ENCODE data around the gene PHOX2B. TPM values are rescaled to one million over a fixed set of nuclear protein-coding genes. Genes with fewer than 3 reads are reported as not detected.
"Not testable (repeated sequence)": the region's sequence is repeated elsewhere in the genome, so short reads cannot be mapped to it uniquely, and the experiment has no call there.

The PHOX2B gene
- total RNA-seq, 1 experiment from 2014 or later = not detected

DNA sequence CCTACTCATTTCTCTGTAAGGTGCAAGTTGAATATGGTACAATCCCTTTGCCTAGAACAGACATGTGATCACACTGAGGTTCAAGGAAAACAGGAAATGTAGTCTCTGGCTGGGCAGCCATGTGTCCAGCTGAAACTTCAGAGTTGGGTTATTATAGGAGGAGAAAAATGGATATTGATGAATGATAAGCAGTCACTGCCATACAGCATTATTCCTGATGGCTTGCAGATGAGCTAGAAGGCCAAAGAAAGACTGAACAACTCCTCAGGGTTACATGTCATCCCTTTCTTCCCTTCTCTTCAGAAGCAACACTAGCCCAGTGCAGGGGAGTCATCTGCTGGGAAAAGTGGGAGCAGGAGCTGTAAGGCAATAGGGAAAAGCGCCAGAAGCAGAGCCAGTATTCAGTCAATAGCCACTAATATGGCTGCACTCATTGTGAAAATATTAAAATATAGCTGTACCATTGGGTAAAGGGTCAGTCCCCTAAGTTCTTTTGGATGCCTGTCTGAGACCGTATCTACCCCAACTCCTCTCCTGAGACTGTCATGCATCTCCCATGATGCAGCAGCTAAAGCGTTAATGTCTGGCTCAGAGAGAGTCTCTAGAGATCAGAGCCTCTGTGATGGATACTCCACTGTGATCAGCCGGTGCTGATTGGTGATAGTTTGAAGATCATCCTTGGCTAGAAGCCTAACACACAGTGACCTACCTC, 20.5 kb downstream of the PHOX2B start:
- no peaks in the 10 kb centered on the region for H3K36me3 ChIP-seq
- no peaks in the 10 kb centered on the region for H3K27me3 ChIP-seq
- H3K9me3 ChIP-seq = no peaks in the 10 kb centered on the region; the same call in 1 of the 2 replicates
- H3K4me3 ChIP-seq = no peak overlapping the region
- DNase-seq = no peak

DNA sequence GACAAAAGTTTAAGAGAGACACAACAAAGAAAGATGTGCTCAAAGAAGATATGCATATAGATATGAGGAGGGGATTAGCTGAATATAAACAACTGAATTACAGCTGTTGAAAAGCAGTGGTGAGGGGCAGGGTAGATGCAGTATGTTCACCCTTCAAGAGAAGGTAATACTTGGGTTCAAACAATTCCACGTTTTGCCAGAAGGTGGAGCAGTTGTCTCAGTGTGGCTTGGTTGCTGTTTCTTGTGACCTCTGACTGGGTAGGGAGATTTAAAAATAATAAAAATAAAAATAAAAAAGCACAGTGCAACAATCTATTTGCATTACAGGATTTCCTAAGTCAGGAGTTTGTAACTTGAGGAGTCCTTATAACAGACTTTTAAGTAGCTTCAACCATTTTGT, 23.3 kb downstream of the PHOX2B start:
- H3K27me3 ChIP-seq = no peaks in the 10 kb centered on the region
- no peaks in the 10 kb centered on the region; the same call in 1 of the 2 replicates for H3K9me3 ChIP-seq
- no peaks in the 10 kb centered on the region for H3K36me3 ChIP-seq
- H3K4me3 ChIP-seq = no peak overlapping the region
- DNase-seq = no peak

DNA sequence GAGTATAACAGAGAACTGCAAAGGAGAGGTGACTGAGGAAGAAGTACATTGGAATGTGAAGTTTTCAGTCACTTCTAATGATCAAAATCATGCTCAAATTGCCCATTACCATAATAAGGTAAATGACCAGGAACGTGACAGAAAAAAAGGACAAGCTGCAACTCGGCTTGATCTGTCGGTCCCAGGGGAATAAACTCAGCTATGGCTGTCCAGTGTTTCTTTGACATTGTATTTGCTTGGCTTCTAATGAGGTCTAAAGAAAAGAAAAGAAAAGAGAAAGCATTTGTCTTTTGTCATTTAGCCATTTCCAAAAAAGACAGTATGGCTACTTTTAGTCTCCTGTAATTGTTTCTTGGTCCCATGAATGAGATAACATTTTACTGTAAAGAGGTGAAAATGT, 25.2 kb downstream of the PHOX2B start:
- no peak for DNase-seq
- H3K4me3 ChIP-seq = no peak overlapping the region
- no peaks in the 10 kb centered on the region for H3K36me3 ChIP-seq
- H3K9me3 ChIP-seq = no peaks in the 10 kb centered on the region; the same call in 1 of the 2 replicates
- no peaks in the 10 kb centered on the region for H3K27me3 ChIP-seq

DNA sequence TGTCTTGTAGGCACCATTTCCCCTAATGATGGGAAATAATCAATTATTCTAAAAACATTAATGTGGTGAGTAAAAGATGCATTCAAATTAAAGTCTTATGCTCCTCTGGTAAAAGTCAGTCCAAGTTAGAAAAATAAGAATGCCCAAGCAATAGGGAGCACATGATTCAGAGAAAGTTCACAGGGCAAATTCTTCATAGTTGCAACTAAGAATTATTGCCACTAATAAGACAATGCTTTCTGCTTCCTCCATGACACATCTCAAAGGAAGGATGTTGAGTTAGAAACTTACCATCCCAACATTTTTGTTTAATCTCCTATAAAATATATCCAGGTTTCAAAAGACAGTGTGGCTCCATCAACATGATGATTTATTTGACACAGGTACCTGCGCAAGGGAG, 26.3 kb downstream of the PHOX2B start:
- no peak for DNase-seq
- Histone ChIP-seq H3K9me3 (no peaks in the 10 kb centered on the region; the same call in 1 of the 2 replicates), H3K27me3 (no peaks in the 10 kb centered on the region), H3K4me3 (no peak overlapping the region), H3K36me3 (no peaks in the 10 kb centered on the region)

DNA sequence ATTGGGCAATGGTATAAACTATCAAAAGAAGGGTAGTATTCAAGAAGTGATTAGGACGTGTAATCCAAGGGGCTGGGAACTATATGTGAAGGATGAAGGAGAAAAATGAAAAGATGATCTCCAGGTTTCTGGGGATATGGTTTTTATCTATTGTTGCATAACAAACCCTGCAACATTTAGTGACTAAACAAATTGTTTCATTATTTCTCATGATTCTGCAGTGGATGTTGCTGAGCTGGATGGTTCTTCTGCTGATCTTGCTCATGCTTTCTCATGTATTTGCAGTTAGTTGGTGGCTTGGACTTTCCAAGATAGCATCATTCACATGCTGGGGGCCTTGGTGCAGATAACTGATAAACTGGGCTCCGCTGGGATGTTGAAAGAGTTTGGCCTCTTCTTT, 29.1 kb downstream of the PHOX2B start:
- Histone ChIP-seq H3K9me3 (no peaks in the 10 kb centered on the region), H3K4me3 (no peak overlapping the region)
- no peak for DNase-seq

DNA sequence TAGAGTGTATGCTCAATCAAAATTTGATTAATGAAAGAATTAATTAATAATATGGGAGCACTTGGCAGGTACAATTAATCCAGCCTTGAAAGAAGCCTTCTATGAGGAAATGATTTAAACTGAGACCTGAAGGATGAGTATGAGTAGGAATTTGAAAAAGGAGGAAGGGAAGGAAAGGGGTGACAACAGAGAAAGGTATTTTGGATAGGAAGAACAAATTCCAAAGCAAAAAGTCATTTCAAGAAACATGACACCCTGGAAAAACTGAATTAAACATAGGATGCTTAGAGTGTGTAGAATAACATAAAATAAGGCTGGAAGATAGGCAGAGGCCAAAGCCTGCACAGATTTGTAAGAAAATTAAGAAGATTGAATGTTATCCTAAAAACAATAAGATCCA, 29.6 kb downstream of the PHOX2B start:
- DNase-seq = no peak
- Histone ChIP-seq H3K27me3 (no peaks in the 10 kb centered on the region), H3K9me3 (no peaks in the 10 kb centered on the region), H3K4me3 (no peak overlapping the region), H3K36me3 (no peaks in the 10 kb centered on the region)

More for the DNA sequence above, 29.1 kb downstream of the PHOX2B start:
- H3K27me3 ChIP-seq = no peaks in the 10 kb centered on the region
- no peaks in the 10 kb centered on the region for H3K36me3 ChIP-seq

DNA sequence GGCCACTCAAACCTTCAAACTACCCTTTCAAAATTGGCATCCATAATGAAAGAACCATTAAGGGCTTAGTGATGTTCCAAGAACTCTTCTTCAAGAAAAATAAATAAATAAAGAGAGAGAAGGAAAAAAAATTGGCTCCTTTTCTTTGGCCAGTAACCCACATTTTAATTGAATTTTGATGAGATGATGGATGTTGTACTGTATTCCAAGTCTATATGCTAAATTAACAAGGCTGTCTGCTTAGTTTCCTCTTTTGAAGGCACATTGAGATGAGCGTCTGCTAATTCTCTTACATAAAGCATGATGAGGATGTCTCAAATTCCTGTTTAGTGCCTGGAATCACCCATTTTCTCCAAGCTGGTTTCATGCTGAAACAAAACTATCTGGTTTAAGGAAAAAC, 33.4 kb downstream of the PHOX2B start:
- Histone ChIP-seq H3K9me3 (no peaks in the 10 kb centered on the region), H3K4me3 (no peak overlapping the region), H3K27me3 (no peaks in the 10 kb centered on the region), H3K36me3 (no peaks in the 10 kb centered on the region)
- DNase-seq = no peak

DNA sequence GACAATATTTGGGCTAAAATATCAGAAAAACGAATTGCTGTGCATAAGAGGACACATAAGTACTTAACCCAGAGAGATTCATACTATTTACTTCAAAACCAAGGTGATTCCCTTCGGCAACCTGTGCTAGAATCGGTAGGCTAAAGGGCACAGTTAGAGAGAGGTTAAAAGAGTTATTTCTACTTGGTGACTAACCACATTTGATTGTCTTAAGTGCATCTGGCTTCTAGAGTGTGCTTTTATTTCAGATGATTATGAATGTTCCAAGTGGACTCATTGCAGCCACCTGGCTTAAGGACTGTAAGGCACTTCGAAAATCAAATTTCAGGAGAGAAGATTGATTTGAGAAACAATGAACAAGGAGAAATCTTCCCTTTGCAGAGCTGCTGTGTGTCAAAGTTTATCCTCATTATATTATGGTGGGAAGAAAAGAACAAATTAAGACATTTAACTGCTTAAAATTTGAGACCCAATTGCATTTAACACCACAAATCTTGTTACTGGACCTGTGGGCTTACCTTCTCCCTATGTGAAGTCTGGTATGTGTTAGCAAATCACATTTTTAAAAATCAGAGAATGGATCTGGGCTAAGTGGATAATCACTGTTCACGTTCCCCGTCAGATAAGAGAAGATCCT, 34.0 kb downstream of the PHOX2B start:
- Histone ChIP-seq H3K9me3 (no peaks in the 10 kb centered on the region), H3K36me3 (no peaks in the 10 kb centered on the region), H3K4me3 (no peak overlapping the region), H3K27me3 (no peaks in the 10 kb centered on the region)
- no peak for DNase-seq

DNA sequence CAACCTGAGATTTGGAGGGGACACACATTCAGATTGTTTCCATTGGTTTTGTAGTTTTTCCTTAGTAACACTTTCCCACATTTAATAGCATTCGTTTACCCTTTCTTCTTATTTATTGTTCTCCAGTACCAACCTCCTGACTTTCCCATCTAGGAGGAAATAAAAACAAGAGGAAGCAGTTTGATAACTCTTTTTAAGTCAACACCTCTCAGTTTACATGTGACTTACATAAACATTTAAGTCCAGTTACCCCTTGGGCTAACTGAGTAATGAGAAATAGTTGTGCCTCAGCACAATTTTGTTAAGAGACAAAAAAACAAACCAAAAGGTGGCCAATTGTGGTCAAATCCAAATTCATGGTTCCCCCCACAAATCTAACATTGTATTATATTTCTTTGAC, 34.8 kb downstream of the PHOX2B start:
- DNase-seq = no peak
- Histone ChIP-seq H3K4me3 (no peak overlapping the region), H3K36me3 (no peaks in the 10 kb centered on the region), H3K27me3 (no peaks in the 10 kb centered on the region), H3K9me3 (no peaks in the 10 kb centered on the region)

DNA sequence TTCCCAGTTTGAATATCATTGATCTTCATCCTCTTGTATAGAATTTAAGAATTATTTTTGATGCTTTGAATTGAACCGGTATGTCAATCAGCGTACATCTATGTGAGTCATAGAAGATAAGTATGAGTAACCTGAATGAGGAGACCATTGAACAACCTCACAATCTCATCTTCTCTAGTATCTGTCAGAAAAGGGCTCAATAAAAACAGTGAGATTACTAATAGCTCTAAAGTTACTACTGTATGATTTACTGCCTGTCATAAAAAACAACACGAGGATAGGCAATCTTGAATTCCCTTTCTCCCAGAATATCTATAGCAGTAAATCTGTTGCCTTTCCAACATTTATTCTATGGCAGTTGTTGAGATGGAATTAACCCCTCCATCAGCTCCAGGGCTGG, 36.1 kb downstream of the PHOX2B start:
- no peak for DNase-seq
- H3K9me3 ChIP-seq = no peaks in the 10 kb centered on the region
- H3K36me3 ChIP-seq = no peaks in the 10 kb centered on the region
- H3K4me3 ChIP-seq = no peak overlapping the region
- no peaks in the 10 kb centered on the region for H3K27me3 ChIP-seq

DNA sequence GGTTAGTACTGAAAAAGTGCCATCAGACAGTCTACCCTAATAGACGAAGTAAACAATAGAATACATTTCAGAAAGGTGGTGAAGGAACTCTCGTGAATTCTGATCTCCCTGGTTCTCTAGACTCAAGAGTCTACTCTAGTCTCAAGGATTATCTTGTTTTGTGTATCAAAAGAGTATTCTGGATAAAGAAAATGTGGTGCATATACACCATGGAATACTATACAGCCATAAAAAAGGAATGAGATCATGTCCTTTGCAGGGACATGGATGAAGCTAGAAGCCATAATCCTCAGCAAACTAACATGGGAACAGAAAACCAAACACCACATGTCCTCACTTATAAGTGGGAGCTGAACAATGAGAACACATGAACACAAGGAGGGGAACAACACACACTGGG, 36.9 kb downstream of the PHOX2B start:
- not testable (repeated sequence) for DNase-seq, H3K9me3 ChIP-seq, H3K27me3 ChIP-seq, H3K36me3 ChIP-seq, H3K4me3 ChIP-seq

DNA sequence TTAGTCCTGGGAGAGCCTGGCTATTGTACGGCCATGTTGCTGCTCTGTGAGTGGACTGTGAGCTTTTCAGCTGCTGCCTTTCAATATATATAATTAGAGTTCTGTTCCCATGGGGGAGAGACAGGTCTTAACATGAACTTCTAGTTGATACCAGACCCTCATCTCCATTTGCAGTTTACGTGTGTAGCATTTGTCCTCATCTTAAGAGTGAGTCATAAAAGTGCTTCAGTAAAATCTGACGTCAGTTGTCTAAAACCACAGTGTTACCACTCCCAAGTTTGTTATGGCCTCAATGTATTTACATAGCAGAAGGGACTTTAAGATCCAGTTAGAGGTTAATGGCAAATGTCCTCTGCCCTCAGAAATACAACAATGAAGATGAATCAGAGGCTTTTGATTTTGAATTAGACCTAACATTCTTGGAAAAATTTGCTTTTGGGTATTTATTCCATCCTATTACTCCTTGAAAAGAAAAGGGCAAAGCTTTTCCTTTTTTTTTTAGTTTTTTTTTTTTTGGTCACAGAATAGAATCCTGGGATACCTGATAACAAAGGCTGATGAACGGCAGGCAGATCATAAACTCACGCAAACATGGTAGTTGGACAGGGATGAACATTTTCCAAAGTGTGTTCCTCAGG, 38.6 kb downstream of the PHOX2B start:
- H3K36me3 ChIP-seq = no peaks in the 10 kb centered on the region
- DNase-seq = no peak
- no peak overlapping the region for H3K4me3 ChIP-seq
- H3K9me3 ChIP-seq = no peaks in the 10 kb centered on the region
- no peaks in the 10 kb centered on the region for H3K27me3 ChIP-seq

DNA sequence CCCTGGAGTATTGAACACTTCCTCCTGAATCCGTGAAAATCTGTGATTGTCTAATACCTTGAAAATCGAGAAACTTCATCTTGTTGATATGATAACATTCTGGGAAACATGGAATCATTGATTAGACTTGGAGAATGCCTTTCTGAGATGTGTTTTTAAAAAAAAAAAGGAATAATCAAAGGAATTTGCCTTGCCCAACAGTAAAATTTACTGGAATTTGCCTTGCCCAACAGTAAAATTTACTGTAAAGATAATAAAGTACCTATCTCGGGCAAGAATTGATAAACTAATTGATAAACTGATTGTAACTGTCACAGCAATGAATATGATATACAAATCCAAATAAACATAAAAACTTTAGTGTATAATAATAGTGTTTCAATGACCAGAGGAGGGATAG, 44.7 kb downstream of the PHOX2B start:
- Histone ChIP-seq H3K27me3 (no peaks in the 10 kb centered on the region), H3K9me3 (no peaks in the 10 kb centered on the region), H3K36me3 (no peaks in the 10 kb centered on the region), H3K4me3 (no peak overlapping the region)
- DNase-seq = no peak

DNA sequence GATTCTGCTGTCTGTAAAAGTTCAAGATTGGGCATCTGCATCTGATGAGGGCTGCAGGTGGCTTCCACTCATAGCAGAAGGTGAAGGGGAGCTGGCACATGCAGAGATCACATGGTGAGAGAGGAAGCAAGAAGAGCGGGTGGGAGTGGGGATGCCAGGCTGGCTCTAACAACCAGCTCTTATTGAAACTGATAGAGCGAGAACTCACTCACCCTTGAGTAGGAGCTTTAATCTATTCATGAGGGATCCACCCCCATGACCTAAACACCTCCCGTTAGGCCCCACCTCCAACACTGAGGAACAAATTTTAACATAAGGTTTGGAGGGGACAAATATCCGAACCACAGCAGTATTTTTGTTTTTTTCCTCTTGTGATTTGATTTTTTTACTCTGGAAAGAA, 45.8 kb downstream of the PHOX2B start:
- H3K36me3 ChIP-seq = no peaks in the 10 kb centered on the region
- no peaks in the 10 kb centered on the region for H3K27me3 ChIP-seq
- no peak overlapping the region for H3K4me3 ChIP-seq
- no peak for DNase-seq
- no peaks in the 10 kb centered on the region for H3K9me3 ChIP-seq

DNA sequence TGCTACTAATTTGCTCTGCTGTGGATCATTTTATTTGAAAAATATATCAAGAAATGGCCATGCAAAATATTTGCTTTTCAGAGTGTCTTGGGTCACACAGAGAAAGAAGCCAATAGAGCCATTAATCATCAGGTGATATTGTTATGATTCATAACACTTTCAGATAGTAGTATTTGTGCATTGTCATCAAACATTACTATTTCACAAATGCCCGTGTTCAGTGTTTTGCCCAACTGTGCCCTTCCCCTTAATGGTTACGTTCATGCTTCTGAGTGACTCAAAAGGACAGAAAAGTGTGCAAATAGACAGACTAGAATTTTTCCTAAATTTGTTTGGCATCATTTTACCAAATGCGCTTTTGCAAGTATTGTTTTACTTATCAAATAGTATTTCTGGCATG, 46.5 kb downstream of the PHOX2B start:
- no peaks in the 10 kb centered on the region for H3K36me3 ChIP-seq
- no peak overlapping the region for H3K4me3 ChIP-seq
- no peaks in the 10 kb centered on the region for H3K9me3 ChIP-seq
- DNase-seq = no peak
- H3K27me3 ChIP-seq = no peaks in the 10 kb centered on the region

DNA sequence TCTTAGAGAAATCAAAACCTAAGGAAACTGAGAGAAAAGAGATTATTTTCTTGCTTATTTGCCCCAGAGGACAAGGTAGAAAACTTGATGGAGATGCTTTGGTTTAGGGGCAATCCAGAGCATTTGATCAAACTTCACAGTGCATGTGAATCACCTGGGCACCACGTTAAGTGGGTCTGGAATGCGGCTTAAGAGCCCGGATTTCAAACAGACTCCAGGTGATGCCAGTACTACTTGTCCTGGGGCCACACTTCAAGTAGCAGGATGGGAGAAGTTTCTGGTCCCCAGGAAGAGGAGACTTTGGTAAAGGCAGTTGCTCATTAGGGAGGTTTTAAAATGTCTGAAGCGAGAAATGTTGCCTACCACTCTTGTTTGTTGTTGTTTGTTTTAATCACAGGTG, 51.8 kb downstream of the PHOX2B start:
- no peak for DNase-seq
- H3K27me3 ChIP-seq = no peaks in the 10 kb centered on the region

DNA sequence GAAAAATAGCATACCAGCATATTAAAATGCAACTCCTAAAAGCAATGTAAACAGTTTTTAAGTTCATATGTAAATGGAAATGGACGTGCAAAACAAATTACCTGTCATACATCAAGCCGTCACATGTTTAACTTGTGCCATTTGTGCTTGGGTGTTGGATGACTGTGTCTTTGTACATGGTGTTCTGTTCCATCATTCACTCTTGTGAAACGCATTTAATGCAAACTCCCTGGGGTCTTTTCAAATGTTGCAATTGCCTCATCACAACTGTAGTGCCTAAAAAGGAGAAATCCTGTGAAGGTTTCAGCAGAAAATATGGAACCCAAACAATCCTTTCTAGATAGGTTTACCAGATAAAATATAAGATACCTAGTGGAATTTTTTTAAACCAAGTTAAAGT, 52.4 kb downstream of the PHOX2B start:
- peaks cover 6% of the 10 kb centered on the region for H3K36me3 ChIP-seq
- H3K27me3 ChIP-seq = no peaks in the 10 kb centered on the region
- no peaks in the 10 kb centered on the region for H3K9me3 ChIP-seq
- H3K4me3 ChIP-seq = no peak overlapping the region
- no peak for DNase-seq

More for the DNA sequence above, 51.8 kb downstream of the PHOX2B start:
- Histone ChIP-seq H3K9me3 (no peaks in the 10 kb centered on the region), H3K4me3 (no peak overlapping the region), H3K36me3 (peaks cover 6% of the 10 kb centered on the region)

Data from MG63 (cell line).